Thyroid gland (tissue), 4 donors: ENCODE measurements around the gene CUL3. TPM values are rescaled to one million over a fixed set of nuclear protein-coding genes. Genes with fewer than 3 reads are reported as not detected.

Experiments used
- DNase-seq, 2 donors: peaks; one replicate each; pipeline ENCODE4 v3.0.0-alpha.2; 2019
- H3K27ac ChIP-seq, 3 donors: fragments of 200-600 bp; sonication (generic); 1 replicate in 2 of 3; 2 replicates in 1 of 3; pipeline ENCODE4 v1.5.1; 2016 to 2019; ENCODE audit warnings: mild to moderate bottlenecking in 1 of 3, moderate library complexity in 1 of 3
- H3K27me3 ChIP-seq: fragments of 200-600 bp; sonication (generic); one replicate; pipeline ENCODE4 v1.5.1; 2019
- H3K36me3 ChIP-seq, 2 donors: fragments of 200-600 bp; sonication (generic); one replicate each; pipeline ENCODE4 v1.5.1; 2016 to 2019
- H3K4me1 ChIP-seq, 2 donors: fragments of 200-600 bp; sonication (generic); one replicate each; pipeline ENCODE4 v1.5.1; 2017 to 2019
- H3K4me3 ChIP-seq, 3 donors: fragments of 200-600 bp; sonication (generic); replicated peaks in 1 of 3; 1 replicate in 2 of 3; 2 replicates in 1 of 3; pipeline ENCODE4 v1.5.1; 2016; ENCODE audit warnings: mild to moderate bottlenecking in 1 of 3
- H3K9me3 ChIP-seq: fragments of 200-600 bp; sonication (generic); one replicate; pipeline ENCODE4 v1.5.1; 2017
- CTCF ChIP-seq, 6 experiments: fragments of 200-600 bp in 3 of 6; fragments of 450-650 bp in 3 of 6; sonication (generic) in 3 of 6; IDR thresholded peaks; one replicate each; pipeline ENCODE4 v1.5.1; 2016 to 2019; ENCODE audit warnings: antibody characterized with exemption in 6 of 6, mild to moderate bottlenecking in 2 of 6, inconsistent platforms in 1 of 6, moderate library complexity in 1 of 6
- POLR2A ChIP-seq, 2 donors: fragments of 450-650 bp; IDR thresholded peaks; one replicate each; pipeline ENCODE4 v1.6.1; 2017; ENCODE audit warnings: antibody characterized with exemption in 2 of 2, mild to moderate bottlenecking in 2 of 2, moderate library complexity in 1 of 2
- WGBS, 2 donors: methylation state at CpG; one replicate each; pipeline ENCODE4 v1.1.5; 2017; 5-methylcytosine and 5-hydroxymethylcytosine counted together
- intact Hi-C: fragments of 100-400 bp; cut with DNase I; formaldehyde crosslinking; loops from one replicate; pipeline ENCODE4 v1.15.1; 2023
- total RNA-seq, 4 donors: library from RNA; depleted of rRNA; stranded (reverse); fragments of >200 nt; gene quantifications; one replicate each; pipeline ENCODE4 v1.2.3, GENCODE V29; 2016

CUL3 gene
- total RNA-seq, 4 donors from 2014 or later = 91.9 to 122 (median 107) TPM

- Histone ChIP-seq H3K4me3 (no peak overlapping the region), H3K27me3 (no peaks in the 10 kb centered on the region), H3K4me1 (no peaks in the 10 kb centered on the region), H3K9me3 (no peaks in the 10 kb centered on the region), H3K36me3 (peaks cover 5 to 6% of the 10 kb centered on the region in 2 donors), H3K27ac (no peak overlapping the region)
- 84 to 85% methylated on average over 9 of the region's 9 CpGs for WGBS, 2 donors
- no peak for DNase-seq
- intact Hi-C loops = no loop called here
- TF ChIP-seq CTCF (IDR thresholded peaks at IDR 0.05) = no peak
- no peak for TF ChIP-seq POLR2A (IDR thresholded peaks at IDR 0.05)
These were observed 115.7 kb downstream of the CUL3 start for GRCh38 chr2:224469374-224469964.

GRCh38 chr2:224466304-224466895 is 118.8 kb downstream of the CUL3 start:
- no peaks in the 10 kb centered on the region for H3K36me3 ChIP-seq
- 81 to 90% methylated on average over 3 of the region's 3 CpGs for WGBS, 2 donors
- no peaks in the 10 kb centered on the region for H3K9me3 ChIP-seq
- DNase-seq = no peak
- no peak overlapping the region for H3K27ac ChIP-seq
- no peak for TF ChIP-seq CTCF (IDR thresholded peaks at IDR 0.05)
- no peak for TF ChIP-seq POLR2A (IDR thresholded peaks at IDR 0.05)
- H3K27me3 ChIP-seq = no peaks in the 10 kb centered on the region
- no peaks in the 10 kb centered on the region for H3K4me1 ChIP-seq
- intact Hi-C loops = no loop called here
- no peak overlapping the region for H3K4me3 ChIP-seq

GRCh38 chr2:224461391-224461790 is 123.8 kb downstream of the CUL3 start:
- TF ChIP-seq POLR2A (IDR thresholded peaks at IDR 0.05) (no peak), CTCF (IDR thresholded peaks at IDR 0.05) (no peak)
- WGBS, 2 donors = 79 to 95% methylated on average over 1 of the region's 1 CpG
- H3K4me3 ChIP-seq = no peak overlapping the region
- H3K36me3 ChIP-seq = no peaks in the 10 kb centered on the region
- intact Hi-C loops = no loop called here
- H3K27me3 ChIP-seq = no peaks in the 10 kb centered on the region
- no peaks in the 10 kb centered on the region for H3K9me3 ChIP-seq
- no peak overlapping the region for H3K27ac ChIP-seq
- no peaks in the 10 kb centered on the region for H3K4me1 ChIP-seq
- no peak for DNase-seq

GRCh38 chr2:224457408-224458096 is 127.6 kb downstream of the CUL3 start:
- intact Hi-C loops = no loop called here
- no peaks in the 10 kb centered on the region for H3K9me3 ChIP-seq

More at GRCh38 chr2:224457408-224458096, 127.6 kb downstream of the CUL3 start:
- Histone ChIP-seq H3K27ac (no peak overlapping the region), H3K27me3 (no peaks in the 10 kb centered on the region), H3K4me3 (no peak overlapping the region), H3K36me3 (no peaks in the 10 kb centered on the region), H3K4me1 (no peaks in the 10 kb centered on the region)
- no peak for TF ChIP-seq POLR2A (IDR thresholded peaks at IDR 0.05)
- TF ChIP-seq CTCF (IDR thresholded peaks at IDR 0.05) = no peak
- DNase-seq = no peak
- WGBS, 2 donors = 87 to 91% methylated on average over 10 of the region's 10 CpGs
